Smooth muscle cell (in vitro differentiated cells): ENCODE results near the gene TPD52L1. TPM values are rescaled to one million over a fixed set of nuclear protein-coding genes. Genes with fewer than 3 reads are reported as not detected.

Experiments used
- DNase-seq: peaks from one replicate; lab custom pipeline; 2025; ENCODE audit not compliant: unreplicated experiment; lab: John Stamatoyannopoulos, UW
- H2AFZ ChIP-seq: fragments of 200-600 bp; sonication (generic); 2 replicates; pipeline ENCODE4 v1.6.0; 2016; ENCODE audit warnings: antibody characterized with exemption, low read depth, mild to moderate bottlenecking
- H3F3A ChIP-seq: fragments of 200-600 bp; sonication (generic); 2 replicates; pipeline ENCODE4 v1.6.0; 2017; ENCODE audit warnings: antibody characterized with exemption, low read depth
- H3K27ac ChIP-seq: fragments of 200-600 bp; sonication (generic); 2 replicates; pipeline ENCODE4 v1.5.1; 2016; ENCODE audit warnings: low read depth, mild to moderate bottlenecking
- H3K27me3 ChIP-seq: fragments of 200-600 bp; sonication (generic); 2 replicates; pipeline ENCODE4 v1.6.1; 2016; ENCODE audit warnings: low read depth, mild to moderate bottlenecking
- H3K36me3 ChIP-seq: fragments of 200-600 bp; sonication (generic); 2 replicates; pipeline ENCODE4 v1.5.1; 2016; ENCODE audit warnings: low read depth
- H3K4me1 ChIP-seq: fragments of 200-600 bp; sonication (generic); 2 replicates; pipeline ENCODE4 v1.5.1; 2016; ENCODE audit warnings: low read depth
- H3K4me2 ChIP-seq: fragments of 200-600 bp; sonication (generic); 2 replicates; pipeline ENCODE4 v1.6.0; 2016; ENCODE audit warnings: mild to moderate bottlenecking
- H3K4me3 ChIP-seq: fragments of 200-600 bp; sonication (generic); 2 replicates; pipeline ENCODE4 v1.5.1; 2016; ENCODE audit warnings: mild to moderate bottlenecking
- H3K79me2 ChIP-seq: fragments of 200-600 bp; sonication (generic); 2 replicates; pipeline ENCODE4 v1.6.0; 2016; ENCODE audit warnings: low read depth, mild to moderate bottlenecking
- H3K9ac ChIP-seq: fragments of 200-600 bp; sonication (generic); 2 replicates; pipeline ENCODE4 v1.6.0; 2016; ENCODE audit warnings: low read depth
- H3K9me3 ChIP-seq: fragments of 200-600 bp; sonication (generic); replicated peaks from 2 replicates; pipeline ENCODE4 v1.5.1; 2016; ENCODE audit warnings: low read depth
- H4K20me1 ChIP-seq: fragments of 200-600 bp; sonication (generic); 2 replicates; pipeline ENCODE4 v1.6.0; 2016; ENCODE audit warnings: low read depth
- CTCF ChIP-seq: fragments of 200-600 bp; sonication (generic); IDR thresholded peaks from 2 replicates; pipeline ENCODE4 v1.5.1; 2017; ENCODE audit warnings: borderline replicate concordance, mild to moderate bottlenecking, antibody characterized with exemption; ENCODE audit not compliant: insufficient read depth, poor library complexity, severe bottlenecking
- WGBS: methylation state at CpG from one replicate; pipeline ENCODE4 v1.1.7; 2016; ENCODE audit warnings: low lambda C conversion rate; 5-methylcytosine and 5-hydroxymethylcytosine counted together
- polyA plus RNA-seq: library from polyadenylated mRNA; unstranded; fragments of >200 nt; fragmentation: Nextera tagmentation; extraction: Ambion mirVana; gene quantifications from 2 replicates; pipeline ENCODE4 v1.2.1, GENCODE V29; 2016
- total RNA-seq: library from RNA; depleted of rRNA; stranded (reverse); fragments of >200 nt; gene quantifications from 2 replicates; pipeline ENCODE4 v1.2.3, GENCODE V29; 2014

Gene TPD52L1
- total and polyA plus RNA-seq, 2 experiments from 2014 or later: 15.3 to 65.8 TPM

GRCh38 chr6:125208625-125209249 is 55.2 kb downstream of the TPD52L1 start:
- Histone ChIP-seq H3K36me3 (no peaks in the 10 kb centered on the region), H3K9me3 (no peaks in the 10 kb centered on the region), H3K4me3 (no peak overlapping the region), H3K27me3 (no peaks in the 10 kb centered on the region), H3K79me2 (no peaks in the 10 kb centered on the region), H3K4me2 (no peak overlapping the region), H3K4me1 (no peaks in the 10 kb centered on the region), H3K9ac (no peak overlapping the region), H3K27ac (no peak overlapping the region), H2AFZ (no peak overlapping the region), H4K20me1 (no peaks in the 10 kb centered on the region), H3F3A (peaks cover 7% of the 10 kb centered on the region)
- no peak for DNase-seq
- TF ChIP-seq CTCF: no peak
- WGBS: 91% methylated on average over 5 of the region's 5 CpGs

- Histone ChIP-seq H3K36me3 (no peaks in the 10 kb centered on the region), H3K9me3 (no peaks in the 10 kb centered on the region), H3K27ac (no peak overlapping the region), H3K27me3 (no peaks in the 10 kb centered on the region), H3K4me3 (no peak overlapping the region), H3K4me2 (no peak overlapping the region), H4K20me1 (no peaks in the 10 kb centered on the region), H2AFZ (no peak overlapping the region), H3K4me1 (no peaks in the 10 kb centered on the region), H3K79me2 (no peaks in the 10 kb centered on the region), H3K9ac (no peak overlapping the region), H3F3A (peaks cover 7% of the 10 kb centered on the region)
- WGBS: over 99% methylated on average over 3 of the region's 3 CpGs
- DNase-seq: no peak
- TF ChIP-seq CTCF: no peak
These were observed 57.1 kb downstream of the TPD52L1 start for GRCh38 chr6:125210667-125211066.

- no peak overlapping the region for H3K4me3 ChIP-seq
- WGBS: 90% methylated on average over 6 of the region's 6 CpGs
- no peak overlapping the region for H3K27ac ChIP-seq
- no peaks in the 10 kb centered on the region for H3K4me1 ChIP-seq
- no peak overlapping the region for H2AFZ ChIP-seq
- H3K9me3 ChIP-seq: no peaks in the 10 kb centered on the region
- no peak overlapping the region for H3K9ac ChIP-seq
- no peaks in the 10 kb centered on the region for H3K36me3 ChIP-seq
- H4K20me1 ChIP-seq: no peaks in the 10 kb centered on the region
- H3F3A ChIP-seq: peaks cover 7% of the 10 kb centered on the region
- H3K4me2 ChIP-seq: no peak overlapping the region
- no peaks in the 10 kb centered on the region for H3K79me2 ChIP-seq
- no peak for TF ChIP-seq CTCF
- no peaks in the 10 kb centered on the region for H3K27me3 ChIP-seq
- no peak for DNase-seq
These were observed 57.8 kb downstream of the TPD52L1 start for GRCh38 chr6:125211352-125211751.

GRCh38 chr6:125212377-125212776 is 58.8 kb downstream of the TPD52L1 start:
- Histone ChIP-seq H3K4me3 (no peak overlapping the region), H3K27me3 (no peaks in the 10 kb centered on the region), H3K36me3 (no peaks in the 10 kb centered on the region), H4K20me1 (no peaks in the 10 kb centered on the region), H3F3A (peaks cover 7% of the 10 kb centered on the region), H3K4me2 (no peak overlapping the region), H3K4me1 (no peaks in the 10 kb centered on the region), H3K9ac (no peak overlapping the region), H3K79me2 (no peaks in the 10 kb centered on the region), H2AFZ (no peak overlapping the region), H3K9me3 (no peaks in the 10 kb centered on the region), H3K27ac (no peak overlapping the region)
- 94% methylated on average over 2 of the region's 2 CpGs for WGBS
- DNase-seq: no peak
- no peak for TF ChIP-seq CTCF
